HG02938 (cell line): Measurements from ENCODE around the gene IGFL4.
"Not testable (repeated sequence)": the region's sequence is repeated elsewhere in the genome, so short reads cannot be mapped to it uniquely, and the experiment has no call there.

Experiments
- ATAC-seq: cut with Tn5 transposase; IDR thresholded peaks from one replicate; pipeline ENCODE4 v1.9.1; 2021; ENCODE audit warnings: mild to moderate bottlenecking, moderate library complexity; ENCODE audit not compliant: unreplicated experiment

The IGFL4 gene

GRCh38 chr19:46040952-46041500, at the start of gene IGFL4:
Gene IGFL4, minus strand, starts transcription at chr19:46041002. Its CDS starts 40 bp downstream, at chr19:46040962.
- no peak for ATAC-seq

GRCh38 chr19:46090444-46090843, 49.6 kb upstream of the IGFL4 start:
- no peak for ATAC-seq

GRCh38 chr19:46089432-46089831, 48.6 kb upstream of the IGFL4 start:
- ATAC-seq, result no peak

- ATAC-seq, result no peak
These were observed 47.3 kb upstream of the IGFL4 start for GRCh38 chr19:46088101-46088500.

- ATAC-seq, result no peak
These were observed 45.1 kb upstream of the IGFL4 start for GRCh38 chr19:46085888-46086287.

GRCh38 chr19:46082728-46083050, 41.9 kb upstream of the IGFL4 start:
- no peak for ATAC-seq

- ATAC-seq, result no peak
These were observed 41.3 kb upstream of the IGFL4 start for GRCh38 chr19:46081928-46082727.

GRCh38 chr19:46080561-46080960, 39.8 kb upstream of the IGFL4 start:
- no peak for ATAC-seq

- ATAC-seq, result no peak
These were observed 38.8 kb upstream of the IGFL4 start for GRCh38 chr19:46079576-46079975.

- not testable (repeated sequence) for ATAC-seq
These were observed 38.0 kb upstream of the IGFL4 start for GRCh38 chr19:46078573-46079332.

- no peak for ATAC-seq
These were observed 37.0 kb upstream of the IGFL4 start for GRCh38 chr19:46077815-46078167.

GRCh38 chr19:46076951-46077814, 36.4 kb upstream of the IGFL4 start:
- ATAC-seq, result no peak

GRCh38 chr19:46076031-46076880, 35.5 kb upstream of the IGFL4 start:
- ATAC-seq, result no peak

GRCh38 chr19:46073268-46073922, 32.6 kb upstream of the IGFL4 start:
- no peak for ATAC-seq

- ATAC-seq, result no peak
These were observed 29.1 kb upstream of the IGFL4 start for GRCh38 chr19:46069806-46070341.

- no peak for ATAC-seq
These were observed 27.8 kb upstream of the IGFL4 start for GRCh38 chr19:46068345-46069258.

- ATAC-seq, result no peak
These were observed 26.9 kb upstream of the IGFL4 start for GRCh38 chr19:46067691-46068090.

- no peak for ATAC-seq
These were observed 25.7 kb upstream of the IGFL4 start for GRCh38 chr19:46066471-46066870.
